ENCODE measurements around the gene STKLD1.

STKLD1 gene

DNA sequence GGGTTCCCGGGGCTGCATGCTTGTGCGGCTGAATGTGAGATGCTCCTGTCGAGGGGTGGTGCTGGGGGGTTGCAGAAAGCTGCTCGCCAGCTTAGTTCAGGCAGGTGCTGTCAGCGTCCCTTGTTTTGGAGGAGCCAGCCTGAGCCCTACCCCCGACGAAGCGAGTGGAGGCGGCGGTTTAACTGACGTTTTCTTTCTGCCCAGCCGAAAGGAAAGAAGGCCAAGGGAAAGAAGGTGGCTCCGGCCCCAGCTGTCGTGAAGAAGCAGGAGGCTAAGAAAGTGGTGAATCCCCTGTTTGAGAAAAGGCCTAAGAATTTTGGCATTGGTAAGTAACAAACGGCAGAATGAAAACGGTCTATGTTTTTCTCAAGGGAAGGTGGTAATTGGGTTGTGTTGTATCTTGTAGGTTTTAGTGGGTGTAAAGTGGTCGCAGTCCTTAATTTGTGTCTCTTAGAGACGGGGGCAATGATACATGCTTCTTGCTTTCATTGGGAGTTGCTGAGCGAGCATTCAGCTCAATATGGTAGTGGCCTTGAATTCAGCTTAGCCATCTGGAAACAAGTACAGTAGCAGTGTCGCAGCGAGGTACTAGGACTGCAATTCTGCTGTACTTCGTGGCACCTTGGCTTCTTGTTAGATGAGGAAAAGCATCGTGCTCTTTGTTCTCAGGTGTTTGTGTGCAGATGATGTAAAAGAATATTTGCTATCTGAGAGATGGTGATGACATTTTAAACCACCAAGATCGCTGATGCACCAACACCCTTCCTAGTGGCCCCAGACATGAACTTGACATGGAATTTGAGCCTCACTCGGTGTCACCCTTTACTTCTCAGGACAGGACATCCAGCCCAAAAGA, 27.2 kb upstream of the STKLD1 start:
- H3K4me3 ChIP-seq (ENCODE audit: low read length, poor library complexity, severe bottlenecking), result peak overlapping the region; percentile 97
- peaks cover 8% of the 10 kb centered on the region for H3K27me3 ChIP-seq (ENCODE audit: insufficient read depth, low read length, poor library complexity, severe bottlenecking)
- no peak for TF ChIP-seq EZH2phosphoT487 (IDR thresholded peaks at IDR 0.05; ENCODE audit: borderline replicate concordance)
- TF ChIP-seq, protein P1, sequence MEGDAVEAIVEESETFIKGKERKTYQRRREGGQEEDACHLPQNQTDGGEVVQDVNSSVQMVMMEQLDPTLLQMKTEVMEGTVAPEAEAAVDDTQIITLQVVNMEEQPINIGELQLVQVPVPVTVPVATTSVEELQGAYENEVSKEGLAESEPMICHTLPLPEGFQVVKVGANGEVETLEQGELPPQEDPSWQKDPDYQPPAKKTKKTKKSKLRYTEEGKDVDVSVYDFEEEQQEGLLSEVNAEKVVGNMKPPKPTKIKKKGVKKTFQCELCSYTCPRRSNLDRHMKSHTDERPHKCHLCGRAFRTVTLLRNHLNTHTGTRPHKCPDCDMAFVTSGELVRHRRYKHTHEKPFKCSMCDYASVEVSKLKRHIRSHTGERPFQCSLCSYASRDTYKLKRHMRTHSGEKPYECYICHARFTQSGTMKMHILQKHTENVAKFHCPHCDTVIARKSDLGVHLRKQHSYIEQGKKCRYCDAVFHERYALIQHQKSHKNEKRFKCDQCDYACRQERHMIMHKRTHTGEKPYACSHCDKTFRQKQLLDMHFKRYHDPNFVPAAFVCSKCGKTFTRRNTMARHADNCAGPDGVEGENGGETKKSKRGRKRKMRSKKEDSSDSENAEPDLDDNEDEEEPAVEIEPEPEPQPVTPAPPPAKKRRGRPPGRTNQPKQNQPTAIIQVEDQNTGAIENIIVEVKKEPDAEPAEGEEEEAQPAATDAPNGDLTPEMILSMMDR (conservative IDR thresholded peaks at IDR 0.05; ENCODE audit: low read length), result no peak
- H4K20me1 ChIP-seq (ENCODE audit: insufficient read depth, low read length, poor library complexity, severe bottlenecking), result peaks cover 57% of the 10 kb centered on the region
- H3K9me2 ChIP-seq (replicated peaks; ENCODE audit: low read depth, low read length), result no peaks in the 10 kb centered on the region
- H3K36me3 ChIP-seq (ENCODE audit: insufficient read depth, low read length), result peaks cover 44% of the 10 kb centered on the region
- peaks cover 11% of the 10 kb centered on the region; the same call in 1 of the 2 replicates for H3F3A ChIP-seq (ENCODE audit: low read depth)
- peak overlapping the region; percentile 99 for H3K4me2 ChIP-seq (ENCODE audit: low read depth, low read length, poor library complexity, severe bottlenecking)
- H2AFZ ChIP-seq (ENCODE audit: low read length), result no peak overlapping the region
- H3K9me3 ChIP-seq (ENCODE audit: insufficient read depth, low read depth, low read length), result no peaks in the 10 kb centered on the region
- peaks cover 67% of the 10 kb centered on the region for H3K79me2 ChIP-seq (ENCODE audit: insufficient read depth, low read length)
- H3K4me1 ChIP-seq (ENCODE audit: insufficient read depth, low read length, poor library complexity, severe bottlenecking), result peaks cover 32% of the 10 kb centered on the region
- peak overlapping the region; percentile 100 for H3K9ac ChIP-seq (ENCODE audit: low read depth, low read length, poor library complexity, severe bottlenecking)

DNA sequence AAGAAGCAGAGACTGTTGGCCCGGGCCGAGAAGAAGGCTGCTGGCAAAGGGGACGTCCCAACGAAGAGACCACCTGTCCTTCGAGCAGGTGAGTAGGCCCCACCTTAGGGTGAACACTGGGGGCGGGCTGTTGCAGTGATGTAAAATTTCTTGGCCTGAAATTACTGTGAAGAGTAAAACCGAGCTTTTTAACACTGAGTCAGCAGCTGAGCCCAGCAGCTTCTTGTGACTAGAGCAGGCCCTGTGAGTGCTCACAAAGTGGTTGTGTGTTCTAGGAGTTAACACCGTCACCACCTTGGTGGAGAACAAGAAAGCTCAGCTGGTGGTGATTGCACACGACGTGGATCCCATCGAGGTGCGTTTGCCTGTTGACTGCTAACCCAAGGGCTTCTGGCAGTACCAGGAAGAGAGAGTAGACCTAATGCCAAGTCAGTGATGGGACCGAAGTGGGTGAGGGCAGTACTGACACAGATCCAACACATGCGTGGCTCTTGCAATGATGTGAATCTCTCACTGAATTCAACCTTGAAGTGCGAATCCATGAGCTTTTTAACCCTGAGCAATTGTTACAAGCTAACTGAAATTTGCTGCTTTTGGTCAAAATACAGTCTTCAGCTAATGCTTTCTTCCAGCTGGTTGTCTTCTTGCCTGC, 26.1 kb upstream of the STKLD1 start:
- H3K9ac ChIP-seq (ENCODE audit: low read depth, low read length, poor library complexity, severe bottlenecking), result peak overlapping the region; percentile 100
- H3K9me2 ChIP-seq (replicated peaks; ENCODE audit: low read depth, low read length), result no peaks in the 10 kb centered on the region
- H3K4me1 ChIP-seq (ENCODE audit: insufficient read depth, low read length, poor library complexity, severe bottlenecking), result peaks cover 35% of the 10 kb centered on the region
- TF ChIP-seq EZH2phosphoT487 (IDR thresholded peaks at IDR 0.05; ENCODE audit: borderline replicate concordance), result no peak
- TF ChIP-seq, protein P1 (conservative IDR thresholded peaks at IDR 0.05; ENCODE audit: low read length), result no peak
- H3F3A ChIP-seq (ENCODE audit: low read depth), result peaks cover 11% of the 10 kb centered on the region; the same call in 1 of the 2 replicates
- peaks cover 38% of the 10 kb centered on the region for H3K36me3 ChIP-seq (ENCODE audit: insufficient read depth, low read length)
- peak overlapping the region; percentile 97 for H3K4me3 ChIP-seq (ENCODE audit: low read length, poor library complexity, severe bottlenecking)
- no peaks in the 10 kb centered on the region for H3K9me3 ChIP-seq (ENCODE audit: insufficient read depth, low read depth, low read length)
- H2AFZ ChIP-seq (ENCODE audit: low read length), result no peak overlapping the region
- H4K20me1 ChIP-seq (ENCODE audit: insufficient read depth, low read length, poor library complexity, severe bottlenecking), result peaks cover 57% of the 10 kb centered on the region
- peaks cover 8% of the 10 kb centered on the region for H3K27me3 ChIP-seq (ENCODE audit: insufficient read depth, low read length, poor library complexity, severe bottlenecking)
- peaks cover 71% of the 10 kb centered on the region for H3K79me2 ChIP-seq (ENCODE audit: insufficient read depth, low read length)
- peak overlapping the region; percentile 99 for H3K4me2 ChIP-seq (ENCODE audit: low read depth, low read length, poor library complexity, severe bottlenecking)

DNA sequence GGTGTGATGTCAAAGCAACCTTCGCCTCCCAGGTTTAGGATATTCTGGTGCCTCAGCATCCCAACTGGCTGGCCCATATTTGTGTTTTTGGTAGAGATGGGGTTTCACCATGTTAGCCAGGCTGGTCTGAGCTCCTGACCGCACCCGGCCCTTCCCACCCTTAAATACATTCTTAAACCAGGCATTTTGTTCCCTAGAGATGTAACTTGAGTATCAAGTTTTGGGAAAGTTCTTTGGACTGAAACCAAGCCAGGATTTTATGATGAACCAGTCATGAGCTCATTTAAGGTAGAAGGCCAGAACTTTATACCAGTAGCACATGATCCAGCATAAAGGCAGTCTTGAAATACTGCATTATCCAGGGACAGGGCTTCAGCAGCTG, 24.6 kb upstream of the STKLD1 start:
- no peak for TF ChIP-seq EZH2phosphoT487 (IDR thresholded peaks at IDR 0.05; ENCODE audit: borderline replicate concordance)
- Histone ChIP-seq H2AFZ (ENCODE audit: low read length) (no peak overlapping the region), H3K4me2 (ENCODE audit: low read depth, low read length, poor library complexity, severe bottlenecking) (no peak overlapping the region), H3K27me3 (ENCODE audit: insufficient read depth, low read length, poor library complexity, severe bottlenecking) (peaks cover 8% of the 10 kb centered on the region), H3K9me3 (ENCODE audit: insufficient read depth, low read depth, low read length) (no peaks in the 10 kb centered on the region), H3K9me2 (replicated peaks; ENCODE audit: low read depth, low read length) (no peaks in the 10 kb centered on the region), H3K4me3 (ENCODE audit: low read length, poor library complexity, severe bottlenecking) (no peak overlapping the region), H3F3A (ENCODE audit: low read depth) (peaks cover 11% of the 10 kb centered on the region; the same call in 1 of the 2 replicates), H4K20me1 (ENCODE audit: insufficient read depth, low read length, poor library complexity, severe bottlenecking) (peaks cover 53% of the 10 kb centered on the region), H3K36me3 (ENCODE audit: insufficient read depth, low read length) (peaks cover 38% of the 10 kb centered on the region), H3K9ac (ENCODE audit: low read depth, low read length, poor library complexity, severe bottlenecking) (no peak overlapping the region), H3K79me2 (ENCODE audit: insufficient read depth, low read length) (peaks cover 67% of the 10 kb centered on the region), H3K4me1 (ENCODE audit: insufficient read depth, low read length, poor library complexity, severe bottlenecking) (peaks cover 23% of the 10 kb centered on the region)

Measured in Loucy (cell line).